Stimulated activated CD8-positive, alpha-beta memory T cell treated with anti-CD3 and anti-CD28 coated beads, Interleukin-12 subunit alpha, Interleukin-12 subunit beta, amount 100 ng/mL, for 24 hours (primary cell): Measurements from ENCODE around the gene HIVEP1.

ENCODE experiments used
- DNase-seq: peaks from one replicate; pipeline ENCODE4 v3.0.0-alpha.2; 2020; ENCODE audit errors: extremely low read depth

Gene HIVEP1

DNA sequence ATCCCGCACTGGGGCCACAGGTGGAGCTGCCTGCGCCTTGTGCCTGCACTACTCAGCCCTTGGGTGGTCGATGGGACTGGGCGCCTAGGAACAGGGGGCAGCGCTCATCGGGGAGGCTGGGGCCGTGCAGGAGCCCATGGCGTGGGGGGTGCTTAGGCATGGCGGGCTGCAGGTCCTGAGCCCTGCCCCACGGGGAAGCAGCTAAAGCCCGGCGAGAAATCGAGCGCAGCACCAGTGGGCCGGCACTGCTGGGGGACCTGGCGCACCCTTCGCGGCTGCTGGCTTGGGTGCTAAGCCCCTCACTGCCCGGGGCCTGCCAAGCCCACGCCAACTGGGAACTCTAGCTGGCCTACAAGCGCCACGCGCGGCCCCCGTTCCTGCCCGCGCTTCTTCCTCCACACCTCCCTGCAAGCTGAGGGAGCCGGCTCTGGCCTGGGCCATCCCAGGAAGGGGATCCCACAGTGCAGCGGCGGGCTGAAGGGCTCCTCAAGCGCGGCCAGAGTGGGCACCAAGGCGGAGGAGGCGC, 5.8 kb downstream of the HIVEP1 start:
- no peak for DNase-seq

DNA sequence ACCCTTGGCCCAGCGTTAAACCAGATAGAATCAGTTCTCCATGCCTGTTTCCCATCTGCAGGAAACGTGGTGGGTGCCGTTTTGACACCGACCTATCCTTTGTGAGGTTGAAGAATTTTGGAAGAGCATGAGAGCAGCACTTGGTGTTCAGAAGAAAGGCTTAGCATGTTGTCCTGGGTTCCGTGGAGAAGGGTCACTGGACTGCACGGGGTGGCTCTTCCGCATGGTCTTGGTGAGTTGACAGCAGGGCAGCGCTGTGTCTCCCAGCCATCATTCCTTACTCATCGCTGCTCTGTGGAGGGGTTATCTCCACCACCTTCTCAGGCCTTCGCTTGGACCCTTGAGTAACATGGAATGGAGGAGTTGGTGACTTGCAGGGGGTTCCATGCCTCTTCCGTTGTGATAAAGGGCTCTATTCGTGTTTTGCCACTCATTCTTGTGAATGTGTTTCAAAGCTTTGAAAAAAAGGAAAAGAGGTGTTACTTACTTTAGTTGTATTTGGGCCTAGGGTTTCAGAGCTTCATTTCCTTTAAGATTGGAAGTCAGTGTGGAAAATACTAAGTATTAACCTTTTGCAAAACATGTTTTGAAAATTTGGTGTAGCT, 8.2 kb downstream of the HIVEP1 start:
- no peak for DNase-seq

DNA sequence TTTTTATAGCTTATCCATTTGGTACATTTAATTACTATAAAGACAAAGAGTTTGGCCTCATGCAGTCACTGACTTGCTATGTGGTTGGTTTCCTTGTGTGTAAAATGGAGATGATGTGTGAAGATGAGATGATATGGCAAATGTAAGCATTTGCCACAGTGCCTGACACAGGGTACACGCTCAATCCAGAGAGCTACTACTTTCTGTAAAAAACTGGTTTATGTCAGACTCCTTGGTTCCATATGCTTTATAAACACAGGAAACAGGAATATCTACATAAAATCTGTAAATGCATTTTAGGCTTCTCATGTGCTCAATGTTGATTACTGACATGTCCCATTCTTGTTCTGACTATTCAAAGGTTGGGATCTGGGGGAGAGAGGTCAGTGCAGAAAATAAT, 10.4 kb downstream of the HIVEP1 start:
- no peak for DNase-seq

DNA sequence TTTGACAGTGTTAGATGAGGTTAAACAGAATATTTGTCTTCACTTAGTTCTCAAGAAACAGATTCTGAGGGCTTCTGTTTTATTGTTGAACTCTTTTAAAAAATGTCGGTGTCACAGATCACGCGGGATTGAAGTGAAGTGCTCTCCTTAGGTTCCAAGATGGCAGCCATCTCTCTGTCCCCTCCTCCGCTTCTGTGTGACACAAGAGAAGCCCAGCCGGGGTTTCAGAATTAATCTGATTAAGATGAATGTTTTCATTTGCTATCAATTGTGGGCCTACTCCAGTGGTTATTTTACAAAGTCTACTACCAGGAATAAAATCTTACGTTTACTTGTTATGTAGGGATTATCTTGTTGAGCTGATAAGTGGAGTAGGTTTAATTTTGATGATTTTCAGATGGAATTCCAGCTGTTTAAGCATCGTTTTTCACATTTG, 10.9 kb downstream of the HIVEP1 start:
- no peak for DNase-seq

DNA sequence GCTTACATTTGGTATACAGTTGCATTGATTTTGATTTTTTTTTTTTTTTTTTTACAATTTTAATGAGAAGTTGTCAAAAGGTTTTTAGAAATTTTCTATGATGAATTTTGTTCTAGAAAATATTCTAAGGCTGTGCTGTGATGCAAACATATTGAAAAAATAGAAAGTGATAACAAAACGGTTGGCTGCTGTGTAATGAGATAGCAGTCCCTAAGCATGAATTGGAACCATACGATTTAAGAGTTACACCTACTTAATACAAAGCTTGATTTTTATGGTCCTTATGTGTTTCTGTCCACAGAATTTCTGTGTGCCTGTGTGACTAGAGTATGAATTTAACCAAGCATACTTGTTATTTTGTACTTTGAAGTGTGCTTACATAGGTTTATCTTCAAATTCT, 12.1 kb downstream of the HIVEP1 start:
- DNase-seq = no peak

DNA sequence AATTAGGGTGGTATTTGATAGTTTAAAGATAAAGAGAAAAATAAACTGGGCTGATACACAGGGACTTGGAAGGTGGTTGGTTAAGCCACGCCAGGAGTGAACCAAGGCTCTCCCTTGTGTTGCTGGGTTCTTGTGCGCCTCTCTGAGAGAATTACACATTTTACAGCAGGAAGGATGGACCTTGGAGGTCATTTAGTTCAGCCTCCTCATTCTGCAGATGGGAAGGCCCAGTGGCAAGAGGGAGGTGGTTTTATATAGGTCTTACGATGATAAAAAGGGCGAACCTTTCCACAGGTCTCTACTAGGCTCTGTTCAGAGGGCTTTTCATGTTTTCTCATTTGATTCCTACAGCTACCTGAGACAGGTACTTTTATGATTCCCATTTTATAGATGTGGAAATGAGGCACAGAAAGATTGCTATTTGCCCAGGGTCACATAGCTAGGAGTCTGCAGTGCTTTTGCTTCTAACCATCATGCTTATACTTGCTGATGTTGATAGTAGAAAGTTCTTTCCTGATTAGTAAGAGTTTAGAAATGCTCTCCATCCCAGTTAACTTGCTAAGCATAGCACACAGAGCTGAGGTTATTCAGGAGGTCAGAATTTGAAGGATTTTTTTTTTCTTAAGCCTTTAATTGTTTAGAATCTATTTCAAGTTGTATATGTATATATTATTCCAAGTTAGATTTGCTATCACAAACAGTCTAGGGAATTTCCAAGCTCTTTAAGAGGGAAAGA, 12.8 kb downstream of the HIVEP1 start:
- DNase-seq = no peak

DNA sequence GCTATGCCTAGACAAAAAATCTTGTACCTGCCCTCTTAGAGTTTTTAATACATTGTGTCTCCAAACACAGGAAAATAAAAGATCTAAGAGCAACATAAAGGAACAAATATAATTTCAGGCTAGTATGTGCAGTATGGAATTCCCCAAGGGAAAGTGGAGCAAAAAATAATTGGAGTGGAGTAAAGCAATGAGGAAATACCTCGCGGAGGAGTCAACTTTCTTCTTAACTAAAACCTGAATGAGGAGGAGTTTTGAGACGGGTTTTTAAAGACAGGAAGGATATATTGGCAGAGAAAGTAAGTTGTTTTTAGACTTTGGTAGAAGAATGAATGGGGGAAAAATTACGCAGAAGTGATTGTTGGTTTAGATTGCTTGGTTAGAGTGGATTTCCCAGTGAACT, 14.0 kb downstream of the HIVEP1 start:
- no peak for DNase-seq

DNA sequence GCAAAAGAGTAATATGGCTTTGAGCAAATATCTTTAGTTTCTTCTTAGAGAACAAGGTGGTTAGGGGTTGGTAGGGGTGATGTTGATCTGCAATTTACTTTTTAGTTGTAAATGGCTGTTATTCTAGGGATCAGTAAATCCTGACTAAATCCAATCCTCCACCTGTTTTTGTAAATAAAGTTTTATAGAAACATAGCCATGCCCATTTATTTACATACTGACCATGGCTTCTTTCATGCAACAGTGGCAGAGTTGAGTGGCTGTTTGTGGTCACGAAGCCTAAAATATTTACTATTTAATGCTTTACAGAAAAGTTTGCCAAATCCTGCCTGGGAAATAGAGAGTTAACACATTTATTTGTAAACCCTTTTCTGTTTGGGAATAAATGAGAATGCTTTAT, 14.7 kb downstream of the HIVEP1 start:
- no peak for DNase-seq

DNA sequence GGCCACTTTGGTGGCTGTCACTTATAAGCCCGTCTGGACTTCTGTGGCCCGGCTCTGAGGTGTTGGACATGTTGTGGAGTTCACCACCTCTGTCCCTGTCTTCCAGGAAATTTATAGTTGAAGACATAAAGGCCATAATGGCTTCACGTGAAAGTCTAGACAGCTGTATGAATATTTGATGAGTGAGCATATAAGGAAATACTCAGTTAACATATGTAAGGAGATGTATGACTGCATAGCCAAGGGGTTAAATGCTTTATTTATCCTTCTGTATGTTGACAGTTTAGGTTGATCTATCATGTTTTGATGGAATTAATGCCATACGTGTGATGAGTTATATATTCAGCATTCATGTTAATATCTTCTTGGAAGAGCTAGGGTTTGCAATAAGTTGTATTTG, 16.1 kb downstream of the HIVEP1 start:
- DNase-seq = no peak

DNA sequence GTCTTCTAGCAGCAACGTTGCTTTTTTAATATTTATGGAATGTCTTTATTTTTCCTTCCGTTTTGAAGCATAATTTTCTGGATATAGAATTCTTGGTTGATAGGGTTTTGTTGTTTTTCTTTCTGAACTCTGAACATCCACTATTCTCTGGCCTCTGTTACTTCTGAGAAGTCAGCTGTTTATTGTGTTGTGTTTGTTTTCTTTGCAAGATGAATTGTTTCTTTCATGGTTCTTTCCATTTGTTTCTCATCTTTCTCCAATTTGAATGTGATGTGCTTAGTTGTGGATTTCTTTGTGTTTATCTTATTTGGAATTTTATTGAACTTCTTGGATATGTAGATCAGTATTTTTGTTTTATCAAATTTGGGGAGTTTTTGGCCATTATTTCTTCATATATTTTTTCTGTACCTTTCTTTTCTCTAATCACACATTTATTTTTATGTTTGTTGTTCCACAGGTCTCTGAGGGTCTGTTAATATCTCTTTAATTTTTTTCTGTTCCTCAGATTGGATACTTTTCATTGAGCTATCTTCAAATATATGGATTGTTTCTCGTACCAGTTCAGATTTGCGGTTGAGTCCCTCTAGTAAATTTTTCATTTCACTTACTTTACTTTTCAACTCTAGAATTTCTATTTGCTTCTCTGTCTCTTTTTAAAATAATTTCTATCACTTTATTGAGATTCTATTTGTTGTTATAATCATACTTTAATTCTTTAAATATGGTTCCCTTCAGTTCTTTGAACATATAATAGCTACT, 18.0 kb downstream of the HIVEP1 start:
- no peak for DNase-seq

DNA sequence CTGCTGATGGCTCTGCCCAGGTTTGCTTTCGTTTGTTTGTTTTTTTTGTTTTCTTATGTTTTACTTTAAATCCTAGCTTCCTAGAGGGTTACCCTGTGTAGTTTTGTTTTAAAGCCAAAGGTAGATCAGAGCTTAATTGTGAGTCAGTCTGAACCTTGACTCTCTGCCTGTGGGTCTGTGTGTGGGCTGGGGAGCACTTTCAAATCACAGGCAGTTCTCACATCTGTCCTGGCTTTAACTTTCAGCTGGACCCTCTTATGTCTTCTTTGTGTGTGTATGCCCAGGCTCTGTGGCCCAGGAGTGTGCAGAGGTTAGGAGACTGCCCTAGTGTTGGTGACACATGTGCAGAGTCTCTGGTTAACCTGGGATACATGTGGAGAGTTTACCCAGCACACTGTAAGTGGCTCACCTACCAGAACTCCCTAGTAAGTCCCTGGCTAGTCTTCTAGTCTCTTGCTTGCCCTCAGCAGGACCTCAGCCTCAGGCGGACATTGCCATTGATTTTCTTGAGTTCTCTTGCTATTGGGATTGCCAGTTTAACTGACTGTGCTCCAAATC, 19.0 kb downstream of the HIVEP1 start:
- DNase-seq = no peak

DNA sequence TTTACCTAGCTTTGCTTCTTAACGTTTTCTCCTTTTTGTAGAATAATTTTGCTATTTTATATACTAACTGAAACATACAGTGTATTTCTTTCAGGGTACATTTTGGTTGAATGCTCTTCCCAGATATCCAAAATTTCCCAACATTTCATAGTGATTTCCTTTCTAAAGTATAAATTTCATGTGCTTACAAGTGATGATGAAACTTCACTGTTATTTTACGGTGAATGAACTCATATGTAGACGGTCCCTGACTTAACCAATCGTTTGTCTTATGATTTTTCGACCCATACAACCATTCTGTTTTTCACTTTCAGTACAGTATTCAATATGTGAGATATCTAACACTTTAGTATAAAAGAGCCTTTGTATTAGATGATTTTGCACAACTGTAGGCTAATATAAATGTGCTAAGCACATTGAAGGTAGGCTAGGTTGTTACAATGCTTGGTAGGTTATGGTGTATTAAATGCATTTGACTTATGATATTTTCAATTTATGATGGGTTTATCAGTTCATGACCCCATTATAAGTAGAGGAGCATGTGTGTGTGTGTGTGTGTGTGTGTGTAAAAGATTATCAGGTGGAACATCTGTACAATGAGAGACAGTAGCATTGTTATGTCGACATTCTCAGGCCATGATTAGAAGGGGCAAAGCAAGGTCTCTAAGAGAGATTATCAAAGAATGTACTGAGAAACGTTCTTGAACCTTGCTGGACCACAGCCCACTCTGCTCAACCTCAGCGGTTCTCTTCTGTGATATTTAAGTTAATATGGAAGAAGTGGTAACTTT, 20.9 kb downstream of the HIVEP1 start:
- no peak for DNase-seq

DNA sequence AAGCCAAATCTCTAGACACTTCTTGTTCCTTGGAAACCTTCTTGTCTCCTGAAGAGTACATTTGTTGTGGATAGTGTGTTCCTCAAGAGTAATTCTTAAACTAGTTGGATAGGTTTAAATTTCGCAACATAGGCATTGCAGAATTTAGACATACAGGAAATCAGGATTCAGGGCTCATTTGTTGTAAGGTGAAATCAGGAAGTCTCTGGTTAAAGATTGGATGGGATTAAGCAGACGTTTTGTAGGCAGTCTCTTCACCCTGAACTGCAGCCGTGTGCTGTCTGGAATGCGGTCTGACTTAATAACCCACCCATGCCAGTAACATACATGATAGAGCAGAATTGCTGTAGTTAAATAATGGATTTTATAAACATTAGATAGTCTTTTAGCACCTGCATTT, 21.7 kb downstream of the HIVEP1 start:
- DNase-seq = no peak

DNA sequence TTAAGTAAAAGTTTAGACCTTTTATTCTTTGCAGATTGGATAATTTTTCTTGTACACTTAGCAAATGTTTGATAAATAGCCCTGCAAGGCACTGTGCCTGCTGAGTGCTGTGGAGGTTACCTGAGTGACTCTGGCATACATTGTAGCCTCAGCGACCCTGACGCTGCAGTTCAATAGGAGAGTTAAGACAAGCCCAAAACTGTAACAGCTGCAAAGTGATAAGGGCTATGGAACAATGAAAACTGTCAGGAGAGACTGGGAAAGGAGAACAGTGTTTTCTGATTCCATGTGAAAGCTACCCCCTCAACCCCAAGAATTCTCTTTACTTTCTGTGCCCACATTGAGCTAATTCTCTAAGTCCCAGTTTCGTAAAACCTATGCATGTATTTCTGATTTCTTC, 22.2 kb downstream of the HIVEP1 start:
- DNase-seq = no peak

DNA sequence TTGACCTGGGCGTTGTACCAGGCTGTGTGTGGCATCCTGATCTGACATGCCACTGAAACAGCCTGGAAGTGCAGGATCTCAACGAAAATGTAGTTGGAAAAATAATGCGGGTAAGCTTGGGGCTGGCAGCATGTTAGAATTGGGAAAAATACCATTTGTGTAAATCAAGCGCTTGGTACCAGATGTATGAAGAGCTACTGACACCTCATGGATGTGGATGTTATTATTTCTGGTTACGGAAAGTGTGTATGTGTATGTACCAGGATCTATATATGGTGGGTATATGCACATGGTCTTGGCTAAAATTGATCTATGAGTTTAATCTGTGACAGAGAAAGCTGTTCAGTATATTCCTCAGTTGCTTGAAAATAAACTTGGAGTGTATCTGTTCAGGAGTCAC, 22.7 kb downstream of the HIVEP1 start:
- no peak for DNase-seq

DNA sequence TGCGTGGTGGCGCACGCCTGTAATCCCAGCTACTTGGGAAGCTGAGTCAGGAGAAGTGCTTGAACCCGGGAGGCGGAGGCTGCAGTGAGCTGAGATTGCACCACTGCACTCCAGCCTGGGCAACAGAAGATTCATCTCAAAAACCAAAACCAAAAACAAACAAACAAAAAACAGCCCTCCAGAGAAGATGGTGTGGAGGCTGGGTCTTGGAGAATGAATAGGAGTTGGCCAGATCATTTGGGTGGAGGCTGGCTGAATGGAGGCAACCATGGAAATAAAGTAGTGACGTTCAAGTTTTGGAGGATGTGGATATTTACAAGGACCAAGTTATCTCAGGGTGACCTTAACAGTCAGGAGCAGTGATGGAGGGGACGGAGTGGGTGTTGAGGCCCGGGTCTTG, 24.7 kb downstream of the HIVEP1 start:
- DNase-seq = no peak

DNA sequence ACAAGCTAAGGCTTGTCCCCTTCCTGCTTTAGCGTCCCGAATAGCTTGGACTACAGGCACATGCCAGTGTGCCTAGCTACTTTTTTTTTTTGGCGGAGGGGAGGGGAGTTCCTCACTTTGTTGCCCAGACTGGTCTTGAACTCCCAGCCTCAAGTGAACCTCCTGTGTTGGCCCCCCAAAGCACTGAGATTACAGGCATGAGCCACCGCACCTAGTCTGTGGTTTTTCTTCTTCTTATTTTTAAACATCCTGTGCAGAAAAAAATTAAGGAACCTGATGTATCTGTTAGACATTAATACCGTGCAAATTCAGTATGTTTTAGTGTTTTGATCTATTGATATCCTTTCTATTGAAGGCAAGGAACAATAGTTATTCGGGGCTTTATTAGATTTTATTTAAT, 25.7 kb downstream of the HIVEP1 start:
- DNase-seq = no peak

DNA sequence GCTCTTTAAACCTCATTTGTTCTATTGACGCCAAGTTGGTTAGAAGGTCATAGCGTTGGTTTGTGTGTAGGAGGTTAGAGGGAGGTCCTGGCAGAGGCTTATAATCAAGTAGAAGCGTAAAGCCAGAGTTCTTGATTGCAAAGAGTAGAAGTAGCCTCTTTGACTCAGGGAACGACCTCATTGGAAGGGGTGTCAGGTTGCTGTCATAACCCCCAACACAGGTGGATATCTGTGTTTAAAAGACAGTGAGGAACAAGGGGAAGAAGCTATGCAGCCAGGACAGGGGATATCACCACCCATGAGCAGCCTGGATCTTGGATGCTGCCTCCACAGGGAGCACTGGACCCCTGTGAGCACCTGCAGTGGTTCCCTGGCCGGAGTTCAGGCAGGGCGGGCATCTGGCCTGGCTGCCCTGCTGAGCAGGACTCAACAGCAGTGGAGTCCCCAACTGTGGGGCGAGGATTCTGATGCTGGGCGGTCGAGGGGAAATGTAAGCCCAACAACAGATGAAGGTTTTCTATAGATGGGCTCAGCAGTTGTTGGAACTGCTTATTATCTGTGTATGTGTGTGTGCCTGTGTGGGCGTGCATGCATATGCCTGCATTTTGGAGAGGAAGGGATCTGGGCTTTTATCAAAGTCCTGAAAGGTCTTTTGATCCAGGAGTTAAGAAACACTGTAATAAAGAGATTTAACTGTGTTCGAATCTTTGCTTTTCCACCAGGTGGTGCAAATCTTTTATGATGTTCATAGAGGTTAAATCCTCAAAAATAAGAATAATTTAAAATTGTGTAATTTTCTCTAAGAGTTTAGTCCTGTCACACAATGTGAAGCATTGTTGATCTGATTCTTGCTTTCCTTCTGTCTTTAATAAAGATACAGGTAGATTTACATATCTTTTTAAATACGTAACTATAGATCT, 27.7 kb downstream of the HIVEP1 start:
- no peak for DNase-seq

DNA sequence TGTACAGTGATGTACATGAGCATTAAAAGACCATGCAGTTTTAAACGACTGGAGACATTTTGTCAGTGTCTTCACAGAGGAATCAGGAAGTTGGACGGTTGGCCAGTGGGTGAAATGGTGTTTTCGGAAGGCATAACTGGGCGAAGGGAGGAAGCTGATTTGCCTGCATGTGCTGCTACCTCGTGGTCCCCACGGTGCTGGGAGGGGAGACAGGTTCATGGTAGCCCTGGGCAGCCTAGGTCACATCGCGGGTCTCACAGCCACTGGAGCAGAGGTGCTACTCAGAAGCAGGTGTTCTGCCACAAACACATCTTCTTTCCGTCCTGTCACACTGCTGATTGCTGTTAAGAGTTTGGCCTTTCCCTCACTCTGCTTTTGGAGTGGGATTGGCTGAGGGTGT, 35.2 kb downstream of the HIVEP1 start:
- no peak for DNase-seq

DNA sequence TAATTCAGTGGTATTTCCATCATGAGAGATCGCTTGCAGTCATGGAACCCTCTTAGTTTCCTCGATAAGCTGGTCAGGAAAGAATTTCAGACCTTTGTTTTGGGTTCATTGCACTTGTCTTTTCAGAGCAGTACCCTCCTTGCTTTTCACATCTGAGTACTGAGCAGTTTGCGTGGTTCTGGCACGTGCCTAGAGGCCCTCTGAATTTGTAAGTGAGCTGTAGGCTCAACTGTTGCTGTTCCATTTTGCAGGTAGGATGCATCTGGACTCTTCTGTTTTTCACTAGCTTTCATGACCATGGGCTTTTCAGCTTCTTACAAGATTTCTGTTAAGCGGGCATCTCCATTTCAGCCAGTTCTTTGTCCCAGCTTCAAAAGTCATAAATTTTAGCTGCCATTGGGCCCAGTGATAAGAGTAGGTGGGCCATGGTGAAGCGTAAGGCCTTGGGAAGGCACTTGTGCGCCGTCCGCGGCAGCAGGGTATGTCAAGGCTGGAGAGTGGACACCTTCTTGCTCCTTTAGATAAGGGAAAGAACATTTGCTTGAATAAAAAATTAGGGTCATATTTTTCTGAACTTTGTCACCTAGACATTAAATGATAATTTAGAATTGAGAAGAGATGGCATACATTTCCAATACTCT, 35.8 kb downstream of the HIVEP1 start:
- DNase-seq = no peak
